ENCODE results near the gene SLC34A1. TPM values are rescaled to one million over a fixed set of nuclear protein-coding genes. Genes with fewer than 3 reads are reported as not detected.

The SLC34A1 gene
- total RNA-seq, 5 donors from 2014 or later (not counting 1 experiment from before 2014, with no cell fraction given): 0.13 to 0.18 (median 0.16) TPM; not detected in 2

DNA sequence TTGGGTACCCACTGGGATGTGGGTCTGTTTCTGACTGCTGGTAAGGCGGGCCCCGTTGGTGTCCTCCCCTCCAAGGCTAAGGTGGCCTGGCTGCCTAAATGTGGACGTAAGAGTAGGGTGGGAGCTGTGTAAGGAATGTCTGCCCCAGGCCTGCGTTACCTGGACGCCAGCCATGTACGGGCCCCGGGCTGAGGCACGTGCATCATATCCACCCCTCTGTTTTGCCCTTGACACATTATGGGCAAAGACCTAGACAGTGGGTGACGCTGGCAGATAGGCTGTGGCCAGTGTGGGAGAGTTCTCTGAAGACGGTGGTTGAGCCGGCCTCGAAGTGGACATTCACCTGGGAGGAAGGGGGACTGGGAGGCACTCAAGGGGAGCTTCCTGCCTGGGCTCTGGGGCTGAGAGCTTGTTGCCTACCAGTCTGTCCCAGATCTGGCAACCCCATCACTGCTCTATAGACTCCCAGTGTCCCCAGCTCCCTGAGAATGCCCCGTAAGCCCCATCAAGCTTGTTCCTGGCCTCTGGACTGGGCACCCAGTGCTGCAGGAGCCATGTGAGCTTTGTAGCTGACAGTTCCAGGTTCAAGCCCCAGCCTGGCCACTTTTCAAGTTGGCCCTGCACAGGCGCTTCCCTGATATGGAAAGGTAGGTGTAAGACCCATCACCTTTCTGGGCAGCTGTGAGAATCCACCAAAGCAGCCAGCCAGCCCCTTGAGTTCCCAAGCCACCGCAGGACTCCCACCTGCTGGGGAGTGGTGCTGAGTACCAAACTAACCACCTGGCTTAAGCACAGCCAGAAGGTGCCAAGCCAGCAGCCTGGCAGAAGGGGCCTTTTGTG is 59.1 kb downstream of the SLC34A1 start:
- no peaks in the 10 kb centered on the region for H3K9me3 ChIP-seq
- no peaks in the 10 kb centered on the region for H3K27me3 ChIP-seq (replicated peaks in 1 of 2; ENCODE audit: control insufficient read depth in 2 of 2, extremely low read depth in 1 of 2, insufficient read depth in 2 of 2, low read length in 1 of 2)
- no peaks in the 10 kb centered on the region for H3K9me3 Mint-ChIP-seq
- H3K27me3 Mint-ChIP-seq: no peaks in the 10 kb centered on the region
- H3K27ac Mint-ChIP-seq: peak overlapping the region; percentile 95
- H3K4me1 ChIP-seq (ENCODE audit: control insufficient read depth in 1 of 2, extremely low read depth in 1 of 2, insufficient read depth in 2 of 2, low read length in 2 of 2): peaks cover 31 to 83% of the 10 kb centered on the region in 2 experiments
- POLR2A ChIA-PET: interaction anchor here in 1 of 2 donors (0.6 to 1.2 kb wide), 2 partner anchors 16 to 71 kb away, joined by 3 read pairs; no protein-coding TSS in a partner anchor
- H3K4me3 ChIP-seq (ENCODE audit: control insufficient read depth in 1 of 2, extremely low read depth in 1 of 2, low read length in 1 of 2): no peak overlapping the region
- peaks cover 12 to 46% of the 10 kb centered on the region in 2 donors for H3K36me3 ChIP-seq (ENCODE audit: control insufficient read depth in 2 of 2, extremely low read depth in 1 of 2, insufficient read depth in 1 of 2, low read length in 1 of 2)
- ATAC-seq (replicated peaks in 1 of 4): no peak
- peak overlapping the region; percentile 87 for H3K27ac ChIP-seq (ENCODE audit: low read length)
- DNase-seq: peak in 1 of 35 experiments; percentile 5
- CTCF ChIA-PET: interaction anchor here (0.7 to 5.0 kb wide), 5 partner anchors 12 to 53 kb away, joined by 3 to 24 read pairs (median 4); no protein-coding TSS in a partner anchor
- peaks cover 59 to 68% (median 65%) of the 10 kb centered on the region in 3 donors for H3K4me1 Mint-ChIP-seq
- 90% methylated on average over 9 of the region's 15 CpGs for WGBS (ENCODE audit: insufficient coverage)
- H3K36me3 Mint-ChIP-seq: peaks cover 24% of the 10 kb centered on the region
- H3K4me3 Mint-ChIP-seq: no peak overlapping the region

GRCh38 chr5:177444106-177445051 is 60.1 kb downstream of the SLC34A1 start:
- H3K4me3 Mint-ChIP-seq: peak overlapping the region; percentile 39 to 72 (median 45)
- H3K27me3 ChIP-seq (replicated peaks in 1 of 2; ENCODE audit: control insufficient read depth in 2 of 2, extremely low read depth in 1 of 2, insufficient read depth in 2 of 2, low read length in 1 of 2): no peaks in the 10 kb centered on the region

DNA sequence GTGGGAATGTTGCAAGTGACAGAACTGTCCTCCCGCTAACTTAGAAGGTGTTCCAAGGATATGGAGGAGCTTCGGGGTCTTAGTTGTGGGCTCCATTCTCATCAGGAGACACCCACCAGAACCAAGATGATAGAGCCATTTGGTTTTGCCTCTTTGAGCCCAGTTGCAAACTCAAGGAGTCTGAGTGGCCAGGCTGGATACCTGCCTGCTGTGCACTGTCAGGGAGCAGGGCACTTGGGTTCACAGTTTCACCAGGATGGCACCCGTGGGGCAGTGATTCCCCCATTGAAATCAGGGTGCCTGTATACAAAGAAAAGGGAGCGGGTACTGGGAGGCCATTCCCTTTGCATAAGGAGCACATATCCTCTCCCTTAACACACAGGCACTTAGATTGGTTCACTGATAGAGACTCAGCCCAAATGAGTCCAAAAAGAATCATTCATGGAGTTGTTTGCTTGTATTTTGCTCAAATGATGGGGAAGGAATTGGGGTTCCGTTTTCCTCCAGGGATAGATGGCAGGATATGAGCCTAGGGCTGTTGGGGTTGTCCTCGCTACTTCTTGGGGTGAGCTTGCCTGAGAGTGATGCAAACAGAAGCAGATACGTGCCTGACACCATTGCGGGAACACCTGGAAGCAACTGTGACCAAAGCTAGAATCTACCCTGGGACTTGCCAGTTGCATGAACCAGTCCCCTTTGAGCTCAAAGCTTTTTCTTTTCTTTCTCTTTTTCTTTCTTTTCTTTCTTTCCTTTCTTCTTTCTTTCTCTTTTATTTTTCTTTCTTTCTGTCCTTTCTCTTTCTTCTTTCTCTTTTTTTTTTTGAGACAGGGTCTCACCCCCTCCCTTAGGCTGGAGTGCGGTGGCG is 61.0 kb downstream of the SLC34A1 start:
- peak overlapping the region; percentile 72 to 78 (median 72) for H3K4me3 Mint-ChIP-seq
- Histone ChIP-seq H3K4me3 (ENCODE audit: control insufficient read depth in 1 of 2, extremely low read depth in 1 of 2, low read length in 1 of 2) (no peak overlapping the region), H3K27me3 (replicated peaks in 1 of 2; ENCODE audit: control insufficient read depth in 2 of 2, extremely low read depth in 1 of 2, insufficient read depth in 2 of 2, low read length in 1 of 2) (peaks cover 0 to 2% of the 10 kb centered on the region in 2 experiments), H3K27ac (ENCODE audit: low read length) (peak overlapping the region; percentile 87), H3K4me1 (ENCODE audit: control insufficient read depth in 1 of 2, extremely low read depth in 1 of 2, insufficient read depth in 2 of 2, low read length in 2 of 2) (peaks cover 24 to 81% of the 10 kb centered on the region in 2 experiments), H3K36me3 (ENCODE audit: control insufficient read depth in 2 of 2, extremely low read depth in 1 of 2, insufficient read depth in 1 of 2, low read length in 1 of 2) (peaks cover 5 to 30% of the 10 kb centered on the region in 2 donors), H3K9me3 (no peaks in the 10 kb centered on the region)
- H3K4me1 Mint-ChIP-seq: peaks cover 49 to 55% (median 54%) of the 10 kb centered on the region in 3 donors
- H3K36me3 Mint-ChIP-seq: peaks cover 9% of the 10 kb centered on the region
- ATAC-seq (replicated peaks in 1 of 4) (peak in 1 of 4 experiments; percentile 40), DNase-seq (peak in 9 of 35 experiments; percentile 12 to 83 (median 41))
- no peaks in the 10 kb centered on the region for H3K27me3 Mint-ChIP-seq
- 29% methylated on average over 5 of the region's 10 CpGs for WGBS (ENCODE audit: insufficient coverage)
- CTCF ChIA-PET: interaction anchor here (0.6 to 5.0 kb wide), 13 partner anchors 10 to 726 kb away, joined by 3 to 24 read pairs (median 5); partner anchors contain the start of gene GRK6 (in 1 of the 2)
- no peaks in the 10 kb centered on the region for H3K9me3 Mint-ChIP-seq
- H3K27ac Mint-ChIP-seq: peak overlapping the region; percentile 95
- POLR2A ChIA-PET: interaction anchor here (0.7 to 3.0 kb wide), 7 partner anchors 9 to 55 kb away, joined by 3 to 27 read pairs (median 5); partner anchors contain the start of gene GRK6 (in 1 of the 2)

More at GRCh38 chr5:177444106-177445051, 60.1 kb downstream of the SLC34A1 start:
- Mint-ChIP-seq H3K36me3 (peaks cover 18% of the 10 kb centered on the region), H3K4me1 (peaks cover 58 to 63% (median 63%) of the 10 kb centered on the region in 3 donors), H3K9me3 (no peaks in the 10 kb centered on the region), H3K27ac (peak overlapping the region; percentile 95), H3K27me3 (no peaks in the 10 kb centered on the region)
- Histone ChIP-seq H3K9me3 (no peaks in the 10 kb centered on the region), H3K4me3 (ENCODE audit: control insufficient read depth in 1 of 2, extremely low read depth in 1 of 2, low read length in 1 of 2) (no peak overlapping the region), H3K4me1 (ENCODE audit: control insufficient read depth in 1 of 2, extremely low read depth in 1 of 2, insufficient read depth in 2 of 2, low read length in 2 of 2) (peaks cover 28 to 82% of the 10 kb centered on the region in 2 experiments), H3K36me3 (ENCODE audit: control insufficient read depth in 2 of 2, extremely low read depth in 1 of 2, insufficient read depth in 1 of 2, low read length in 1 of 2) (peaks cover 12 to 37% of the 10 kb centered on the region in 2 donors), H3K27ac (ENCODE audit: low read length) (peak overlapping the region; percentile 87)
- POLR2A ChIA-PET: interaction anchor here (0.5 to 3.0 kb wide), 4 partner anchors 8 to 17 kb away, joined by 3 to 27 read pairs (median 3); no protein-coding TSS in a partner anchor
- DNase-seq (peak in 13 of 35 experiments; percentile 7 to 77 (median 40)), ATAC-seq (replicated peaks in 1 of 4) (peak in 1 of 4 experiments; percentile 37)
- WGBS (ENCODE audit: insufficient coverage): 82% methylated on average over 5 of the region's 7 CpGs
- CTCF ChIA-PET: interaction anchor here (0.6 to 5.0 kb wide), 8 partner anchors 13 to 54 kb away, joined by 3 to 24 read pairs (median 10); partner anchors contain the start of gene GRK6 (in 1 of the 2)

- ChIA-PET POLR2A (interaction anchor here (0.6 to 3.0 kb wide), 7 partner anchors 9 to 404 kb away, joined by 3 to 27 read pairs (median 5); partner anchors contain the start of gene GRK6 (in 1 of the 2)), CTCF (interaction anchor here (0.6 to 5.0 kb wide), 11 partner anchors 10 to 725 kb away, joined by 3 to 24 read pairs (median 6); partner anchors contain the start of gene GRK6 (in 1 of the 2))
- DNase-seq (peak in 1 of 35 experiments; percentile 60), ATAC-seq (replicated peaks in 1 of 4) (peak in 1 of 4 experiments; percentile 2)
- H3K27ac Mint-ChIP-seq: peak overlapping the region; percentile 95
- H3K27me3 Mint-ChIP-seq: no peaks in the 10 kb centered on the region
- 6% methylated on average over 3 of the region's 8 CpGs for WGBS (ENCODE audit: insufficient coverage)
- H3K27me3 ChIP-seq (replicated peaks in 1 of 2; ENCODE audit: control insufficient read depth in 2 of 2, extremely low read depth in 1 of 2, insufficient read depth in 2 of 2, low read length in 1 of 2): peaks cover 0 to 2% of the 10 kb centered on the region in 2 experiments
- H3K36me3 Mint-ChIP-seq: peaks cover 8% of the 10 kb centered on the region
- H3K4me3 Mint-ChIP-seq: peak overlapping the region; percentile 72 to 78 (median 72)
- H3K4me1 ChIP-seq (ENCODE audit: control insufficient read depth in 1 of 2, extremely low read depth in 1 of 2, insufficient read depth in 2 of 2, low read length in 2 of 2): peaks cover 19 to 78% of the 10 kb centered on the region in 2 experiments
- no peaks in the 10 kb centered on the region for H3K9me3 ChIP-seq
- peaks cover 0 to 25% of the 10 kb centered on the region in 2 donors for H3K36me3 ChIP-seq (ENCODE audit: control insufficient read depth in 2 of 2, extremely low read depth in 1 of 2, insufficient read depth in 1 of 2, low read length in 1 of 2)
- peak overlapping the region in 1 of 2 donors; percentile 55 for H3K4me3 ChIP-seq (ENCODE audit: control insufficient read depth in 1 of 2, extremely low read depth in 1 of 2, low read length in 1 of 2)
- peak overlapping the region; percentile 87 for H3K27ac ChIP-seq (ENCODE audit: low read length)
- H3K9me3 Mint-ChIP-seq: no peaks in the 10 kb centered on the region
- H3K4me1 Mint-ChIP-seq: peaks cover 46 to 57% (median 53%) of the 10 kb centered on the region in 3 donors
Observed at GRCh38 chr5:177445917-177446199, 61.6 kb downstream of the SLC34A1 start.

Data from T-cell (primary cell).